ENCODE results near the gene CD3D.

The CD3D gene

GRCh38 chr11:118342503-118343161 lies at the start of gene CD3D:
TSS of gene CD3D (minus strand) at chr11:118342705. CDS start at chr11:118342607, 98 bp downstream.
- no peak within 1 kb of the TSS for H3K27ac ChIP-seq (ENCODE audit: low read depth, low read length)
- no peak within 1 kb of the TSS for H3K9ac ChIP-seq (ENCODE audit: low read length)
- H3K36me3 ChIP-seq (ENCODE audit: insufficient read depth, low read length): no peaks in the 10 kb centered on the region
- no peaks in the 10 kb centered on the region for H3K4me1 ChIP-seq (ENCODE audit: insufficient read depth, low read length)
- H3K27me3 ChIP-seq (ENCODE audit: control insufficient read depth in 1 of 2, insufficient read depth in 2 of 2, low read length in 2 of 2): peaks cover 0 to 6% of the 10 kb centered on the region in 2 donors
- H3K4me3 ChIP-seq (ENCODE audit: low read depth in 1 of 2, low read length in 2 of 2): no peak within 1 kb of the TSS
- no peaks in the 10 kb centered on the region for H3K9me3 ChIP-seq (ENCODE audit: low read length)

DNA sequence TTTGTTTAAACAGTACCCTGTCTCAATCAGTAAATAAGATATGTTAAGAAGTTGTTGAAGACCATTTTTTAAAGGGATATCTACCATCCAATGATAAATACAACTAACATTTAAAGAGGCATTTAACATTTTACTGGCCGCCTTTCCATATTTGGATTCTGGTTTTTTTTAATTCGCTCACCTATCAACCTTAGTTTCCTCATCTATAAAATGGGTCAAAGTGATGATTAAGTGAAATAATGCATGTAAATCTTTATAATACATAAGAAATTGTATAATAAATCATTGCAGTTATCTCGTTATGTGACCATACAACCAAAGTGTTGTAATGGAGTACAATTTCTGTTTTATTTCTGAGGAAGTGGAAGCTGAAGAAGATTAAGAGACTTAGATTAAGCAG lies 41.2 kb upstream of the CD3D start:
- no peaks in the 10 kb centered on the region for H3K9me3 ChIP-seq (ENCODE audit: low read length)
- no peak overlapping the region for H3K9ac ChIP-seq (ENCODE audit: low read length)
- H3K27ac ChIP-seq (ENCODE audit: low read depth, low read length): no peak overlapping the region
- H3K27me3 ChIP-seq (ENCODE audit: control insufficient read depth in 1 of 2, insufficient read depth in 2 of 2, low read length in 2 of 2): no peaks in the 10 kb centered on the region
- no peak overlapping the region for H3K4me3 ChIP-seq (ENCODE audit: low read depth in 1 of 2, low read length in 2 of 2)
- H3K4me1 ChIP-seq (ENCODE audit: insufficient read depth, low read length): no peaks in the 10 kb centered on the region
- peaks cover 84% of the 10 kb centered on the region for H3K36me3 ChIP-seq (ENCODE audit: insufficient read depth, low read length)

DNA sequence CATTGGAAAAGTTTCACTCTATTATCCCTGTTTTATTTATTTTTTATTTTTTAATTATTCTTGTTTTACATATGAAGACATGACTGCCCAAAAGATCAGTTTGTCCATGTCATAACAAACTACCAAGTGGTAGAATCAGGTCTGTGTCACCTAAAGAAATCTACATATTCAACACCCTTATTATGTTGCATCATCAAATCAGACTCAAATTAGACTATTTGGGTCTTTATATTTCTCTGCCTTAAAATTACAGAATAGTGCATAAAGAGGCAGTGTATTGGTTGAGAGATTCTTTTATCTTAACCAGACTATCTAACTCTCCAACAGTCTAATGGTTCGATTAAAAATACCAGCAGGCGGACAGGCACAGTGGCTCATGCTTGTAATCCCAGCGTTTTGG lies 40.4 kb upstream of the CD3D start:
- peaks cover 90% of the 10 kb centered on the region for H3K36me3 ChIP-seq (ENCODE audit: insufficient read depth, low read length)

GRCh38 chr11:118380571-118380970 lies 38.1 kb upstream of the CD3D start:
- Histone ChIP-seq H3K36me3 (ENCODE audit: insufficient read depth, low read length) (peaks cover 84% of the 10 kb centered on the region), H3K9ac (ENCODE audit: low read length) (no peak overlapping the region), H3K9me3 (ENCODE audit: low read length) (no peaks in the 10 kb centered on the region), H3K27me3 (ENCODE audit: control insufficient read depth in 1 of 2, insufficient read depth in 2 of 2, low read length in 2 of 2) (no peaks in the 10 kb centered on the region), H3K4me3 (ENCODE audit: low read depth in 1 of 2, low read length in 2 of 2) (no peak overlapping the region), H3K27ac (ENCODE audit: low read depth, low read length) (no peak overlapping the region), H3K4me1 (ENCODE audit: insufficient read depth, low read length) (no peaks in the 10 kb centered on the region)

More for the DNA sequence above, 40.4 kb upstream of the CD3D start:
- no peaks in the 10 kb centered on the region for H3K27me3 ChIP-seq (ENCODE audit: control insufficient read depth in 1 of 2, insufficient read depth in 2 of 2, low read length in 2 of 2)
- H3K4me3 ChIP-seq (ENCODE audit: low read depth in 1 of 2, low read length in 2 of 2): no peak overlapping the region
- H3K4me1 ChIP-seq (ENCODE audit: insufficient read depth, low read length): no peaks in the 10 kb centered on the region
- no peak overlapping the region for H3K27ac ChIP-seq (ENCODE audit: low read depth, low read length)
- no peak overlapping the region for H3K9ac ChIP-seq (ENCODE audit: low read length)
- H3K9me3 ChIP-seq (ENCODE audit: low read length): no peaks in the 10 kb centered on the region

DNA sequence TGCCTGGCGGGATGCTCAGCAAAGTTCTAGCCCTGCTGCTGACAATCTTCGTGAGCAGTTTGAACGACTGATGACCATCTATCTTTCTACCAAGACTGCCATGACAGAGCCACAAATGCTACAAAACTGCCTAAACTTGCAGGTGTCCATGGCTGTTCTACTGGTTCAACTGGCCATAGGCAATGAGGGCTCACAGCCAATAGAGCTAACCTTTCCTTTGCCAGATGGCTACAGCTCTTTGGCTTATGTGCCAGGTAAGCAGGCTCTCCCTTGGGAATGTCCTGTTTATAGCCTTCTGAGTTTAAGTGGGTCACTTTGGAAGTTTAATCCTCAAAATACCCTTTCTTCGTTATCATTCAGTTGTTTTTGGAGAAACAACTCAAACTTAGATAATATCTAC lies 37.0 kb upstream of the CD3D start:
- H3K4me1 ChIP-seq (ENCODE audit: insufficient read depth, low read length): no peaks in the 10 kb centered on the region
- peaks cover 84% of the 10 kb centered on the region for H3K36me3 ChIP-seq (ENCODE audit: insufficient read depth, low read length)
- H3K9ac ChIP-seq (ENCODE audit: low read length): no peak overlapping the region
- no peaks in the 10 kb centered on the region for H3K27me3 ChIP-seq (ENCODE audit: control insufficient read depth in 1 of 2, insufficient read depth in 2 of 2, low read length in 2 of 2)
- no peak overlapping the region for H3K27ac ChIP-seq (ENCODE audit: low read depth, low read length)
- H3K9me3 ChIP-seq (ENCODE audit: low read length): no peaks in the 10 kb centered on the region
- no peak overlapping the region for H3K4me3 ChIP-seq (ENCODE audit: low read depth in 1 of 2, low read length in 2 of 2)

GRCh38 chr11:118375978-118376377 lies 33.5 kb upstream of the CD3D start:
- Histone ChIP-seq H3K4me3 (ENCODE audit: low read depth in 1 of 2, low read length in 2 of 2) (no peak overlapping the region), H3K36me3 (ENCODE audit: insufficient read depth, low read length) (peaks cover 83% of the 10 kb centered on the region), H3K4me1 (ENCODE audit: insufficient read depth, low read length) (no peaks in the 10 kb centered on the region), H3K27ac (ENCODE audit: low read depth, low read length) (no peak overlapping the region), H3K9ac (ENCODE audit: low read length) (no peak overlapping the region), H3K9me3 (ENCODE audit: low read length) (no peaks in the 10 kb centered on the region), H3K27me3 (ENCODE audit: control insufficient read depth in 1 of 2, insufficient read depth in 2 of 2, low read length in 2 of 2) (no peaks in the 10 kb centered on the region)

GRCh38 chr11:118374729-118375128 lies 32.2 kb upstream of the CD3D start:
- Histone ChIP-seq H3K9me3 (ENCODE audit: low read length) (no peaks in the 10 kb centered on the region), H3K9ac (ENCODE audit: low read length) (no peak overlapping the region), H3K4me3 (ENCODE audit: low read depth in 1 of 2, low read length in 2 of 2) (no peak overlapping the region), H3K4me1 (ENCODE audit: insufficient read depth, low read length) (no peaks in the 10 kb centered on the region), H3K27ac (ENCODE audit: low read depth, low read length) (no peak overlapping the region), H3K36me3 (ENCODE audit: insufficient read depth, low read length) (peaks cover 89% of the 10 kb centered on the region), H3K27me3 (ENCODE audit: control insufficient read depth in 1 of 2, insufficient read depth in 2 of 2, low read length in 2 of 2) (no peaks in the 10 kb centered on the region)

DNA sequence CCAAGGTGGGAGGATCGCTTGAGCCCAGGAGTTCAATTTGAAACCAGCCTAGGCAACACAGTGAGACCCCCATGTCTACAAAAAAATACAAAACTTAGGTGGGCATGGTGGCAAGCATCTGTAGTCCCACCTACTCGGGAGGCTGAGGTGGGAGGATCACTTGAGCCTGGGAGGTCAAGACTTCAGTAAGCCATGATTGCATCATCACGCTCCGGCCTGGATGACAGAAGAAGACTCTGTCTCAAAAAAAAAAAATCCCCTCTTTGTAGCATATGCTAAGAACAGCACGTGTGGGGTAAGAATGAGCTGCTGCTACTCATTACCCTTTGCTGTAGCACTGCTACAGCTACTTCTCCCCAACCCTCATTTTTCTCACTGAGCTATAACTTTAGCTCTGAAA lies 31.4 kb upstream of the CD3D start:
- Histone ChIP-seq H3K4me3 (ENCODE audit: low read depth in 1 of 2, low read length in 2 of 2) (no peak overlapping the region), H3K9me3 (ENCODE audit: low read length) (no peaks in the 10 kb centered on the region), H3K9ac (ENCODE audit: low read length) (no peak overlapping the region), H3K27me3 (ENCODE audit: control insufficient read depth in 1 of 2, insufficient read depth in 2 of 2, low read length in 2 of 2) (no peaks in the 10 kb centered on the region), H3K27ac (ENCODE audit: low read depth, low read length) (no peak overlapping the region), H3K36me3 (ENCODE audit: insufficient read depth, low read length) (peaks cover 89% of the 10 kb centered on the region), H3K4me1 (ENCODE audit: insufficient read depth, low read length) (no peaks in the 10 kb centered on the region)

- H3K4me3 ChIP-seq (ENCODE audit: low read depth in 1 of 2, low read length in 2 of 2): no peak overlapping the region
- no peaks in the 10 kb centered on the region for H3K4me1 ChIP-seq (ENCODE audit: insufficient read depth, low read length)
- H3K9ac ChIP-seq (ENCODE audit: low read length): no peak overlapping the region
- H3K27ac ChIP-seq (ENCODE audit: low read depth, low read length): no peak overlapping the region
- no peaks in the 10 kb centered on the region for H3K27me3 ChIP-seq (ENCODE audit: control insufficient read depth in 1 of 2, insufficient read depth in 2 of 2, low read length in 2 of 2)
- no peaks in the 10 kb centered on the region for H3K9me3 ChIP-seq (ENCODE audit: low read length)
- H3K36me3 ChIP-seq (ENCODE audit: insufficient read depth, low read length): peaks cover 89% of the 10 kb centered on the region
Measured at GRCh38 chr11:118373263-118373662, 30.8 kb upstream of the CD3D start.

- H3K27me3 ChIP-seq (ENCODE audit: control insufficient read depth in 1 of 2, insufficient read depth in 2 of 2, low read length in 2 of 2): no peaks in the 10 kb centered on the region
- H3K27ac ChIP-seq (ENCODE audit: low read depth, low read length): no peak overlapping the region
- H3K9ac ChIP-seq (ENCODE audit: low read length): no peak overlapping the region
- no peaks in the 10 kb centered on the region for H3K4me1 ChIP-seq (ENCODE audit: insufficient read depth, low read length)
- H3K4me3 ChIP-seq (ENCODE audit: low read depth in 1 of 2, low read length in 2 of 2): no peak overlapping the region
- H3K9me3 ChIP-seq (ENCODE audit: low read length): no peaks in the 10 kb centered on the region
- H3K36me3 ChIP-seq (ENCODE audit: insufficient read depth, low read length): peaks cover 84% of the 10 kb centered on the region
Measured at GRCh38 chr11:118370774-118371173, 28.3 kb upstream of the CD3D start.

DNA sequence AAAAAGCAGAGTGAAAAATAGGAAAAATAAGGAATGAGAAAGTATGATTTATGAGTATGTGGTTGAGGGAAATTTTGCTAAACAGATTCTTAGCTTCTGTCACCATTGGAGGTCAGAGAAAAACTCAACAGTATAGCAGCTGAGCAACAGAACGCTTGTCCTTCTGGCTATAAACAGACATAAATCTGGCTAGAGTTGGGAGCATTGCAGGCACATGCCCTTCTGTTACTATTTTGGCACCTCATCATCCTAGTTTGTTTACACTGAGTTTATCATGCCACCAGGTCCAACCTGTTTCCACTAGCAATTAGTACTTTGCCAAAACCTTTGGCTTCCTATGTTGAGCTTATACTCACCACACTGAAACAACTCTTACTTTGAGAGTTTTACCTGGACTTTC lies 23.8 kb upstream of the CD3D start:
- no peaks in the 10 kb centered on the region for H3K27me3 ChIP-seq (ENCODE audit: control insufficient read depth in 1 of 2, insufficient read depth in 2 of 2, low read length in 2 of 2)
- no peak overlapping the region for H3K27ac ChIP-seq (ENCODE audit: low read depth, low read length)
- no peak overlapping the region for H3K4me3 ChIP-seq (ENCODE audit: low read depth in 1 of 2, low read length in 2 of 2)
- H3K9ac ChIP-seq (ENCODE audit: low read length): no peak overlapping the region
- H3K4me1 ChIP-seq (ENCODE audit: insufficient read depth, low read length): no peaks in the 10 kb centered on the region
- peaks cover 52% of the 10 kb centered on the region for H3K36me3 ChIP-seq (ENCODE audit: insufficient read depth, low read length)
- H3K9me3 ChIP-seq (ENCODE audit: low read length): no peaks in the 10 kb centered on the region

- no peak overlapping the region for H3K27ac ChIP-seq (ENCODE audit: low read depth, low read length)
- H3K36me3 ChIP-seq (ENCODE audit: insufficient read depth, low read length): peaks cover 42% of the 10 kb centered on the region
Measured at GRCh38 chr11:118364956-118365615, 22.6 kb upstream of the CD3D start.

More at GRCh38 chr11:118364956-118365615, 22.6 kb upstream of the CD3D start:
- H3K9me3 ChIP-seq (ENCODE audit: low read length): no peaks in the 10 kb centered on the region
- H3K27me3 ChIP-seq (ENCODE audit: control insufficient read depth in 1 of 2, insufficient read depth in 2 of 2, low read length in 2 of 2): no peaks in the 10 kb centered on the region
- H3K4me1 ChIP-seq (ENCODE audit: insufficient read depth, low read length): peaks cover 5% of the 10 kb centered on the region
- no peak overlapping the region for H3K9ac ChIP-seq (ENCODE audit: low read length)
- H3K4me3 ChIP-seq (ENCODE audit: low read depth in 1 of 2, low read length in 2 of 2): no peak overlapping the region

Data from muscle layer of colon (tissue), 2 donors.